Measurements from ENCODE around the gene SLC4A5. TPM values are rescaled to one million over a fixed set of nuclear protein-coding genes. Genes with fewer than 3 reads are reported as not detected.

The SLC4A5 gene
- polyA plus RNA-seq, 1 of the 3 experiments (the other 2 are of a cell fraction), result 0.25 TPM

DNA sequence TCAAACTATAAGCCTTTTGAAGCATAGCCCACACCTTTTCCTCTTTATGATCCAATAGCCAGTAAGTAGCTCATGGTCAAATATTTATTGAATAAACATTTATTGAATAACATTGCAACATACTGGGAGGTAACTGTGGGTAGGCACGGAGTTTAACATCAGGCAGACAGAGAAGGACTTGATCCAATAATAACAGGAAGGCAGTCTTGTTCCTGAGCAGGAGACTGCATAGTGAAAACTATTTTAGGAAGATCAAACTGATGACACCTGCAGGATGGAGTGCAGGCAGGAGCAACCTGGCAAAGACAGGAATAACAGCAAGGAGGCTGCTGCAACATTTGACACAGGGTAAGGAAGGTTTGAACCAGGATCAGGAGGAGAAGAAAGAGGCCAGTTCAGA, 40.0 kb upstream of the SLC4A5 start:
- Histone ChIP-seq H3F3A (replicated peaks; ENCODE audit: insufficient read depth) (peaks cover 5% of the 10 kb centered on the region), H3K27me3 (ENCODE audit: insufficient read depth) (no peaks in the 10 kb centered on the region), H3K36me3 (replicated peaks in 1 of 2; ENCODE audit: control insufficient read depth in 1 of 2, insufficient read depth in 2 of 2, low read length in 1 of 2) (peaks cover 7 to 22% of the 10 kb centered on the region in 2 experiments), H3K9me2 (no peaks in the 10 kb centered on the region), H3K4me2 (no peak overlapping the region), H3K27ac (ENCODE audit: low read depth in 2 of 2, low read length in 1 of 2) (no peak overlapping the region), H3K4me3 (ENCODE audit: low read depth in 2 of 2, low read length in 1 of 2) (no peak overlapping the region), H3K79me2 (ENCODE audit: insufficient read depth) (peaks cover 87% of the 10 kb centered on the region), H2AFZ (ENCODE audit: low read depth) (no peak overlapping the region), H3K9ac (no peak overlapping the region), H3K4me1 (ENCODE audit: control insufficient read depth in 1 of 2, insufficient read depth in 2 of 2, low read depth in 1 of 2, low read length in 1 of 2) (peaks cover 7 to 17% of the 10 kb centered on the region in 2 experiments; a peak in 2 of 4 replicates), H3K9me3 (no peaks in the 10 kb centered on the region), H4K20me1 (ENCODE audit: insufficient read depth) (peaks cover 74% of the 10 kb centered on the region)
- DNase-seq, result no peak
- no peak for TF ChIP-seq POLR2AphosphoS5 (IDR thresholded peaks at IDR 0.05; ENCODE audit: low read depth, low read length)
- TF ChIP-seq RCOR1 (IDR thresholded peaks at IDR 0.05; ENCODE audit: low read length), result no peak
- no peak for TF ChIP-seq JUND (IDR thresholded peaks at IDR 0.05)
- TF ChIP-seq RFX5 (IDR thresholded peaks at IDR 0.05; ENCODE audit: low read length), result no peak
- TF ChIP-seq SIN3A (IDR thresholded peaks at IDR 0.05; ENCODE audit: borderline replicate concordance, low read depth, low read length), result no peak
- TF ChIP-seq IRF3 (IDR thresholded peaks at IDR 0.05; ENCODE audit: low read depth, low read length), result no peak
- no peak for TF ChIP-seq PBX3 (IDR thresholded peaks at IDR 0.05)
- TF ChIP-seq EZH2phosphoT487 (IDR thresholded peaks at IDR 0.05; ENCODE audit: borderline replicate concordance, low read depth), result no peak
- no peak for TF ChIP-seq NRF1 (IDR thresholded peaks at IDR 0.05; ENCODE audit: low read depth, low read length)
- no peak for TF ChIP-seq ZBTB33 (IDR thresholded peaks at IDR 0.05; ENCODE audit: borderline replicate concordance, low read depth)
- 52% methylated on average over 1 of the region's 1 CpG for WGBS (ENCODE audit: low lambda C conversion rate)
- ChIA-PET POLR2A (no interaction called here), CTCF (interaction anchor here (2.2 kb wide), 1 partner anchor 8 kb away, joined by 24 read pairs; no protein-coding TSS in a partner anchor)

DNA sequence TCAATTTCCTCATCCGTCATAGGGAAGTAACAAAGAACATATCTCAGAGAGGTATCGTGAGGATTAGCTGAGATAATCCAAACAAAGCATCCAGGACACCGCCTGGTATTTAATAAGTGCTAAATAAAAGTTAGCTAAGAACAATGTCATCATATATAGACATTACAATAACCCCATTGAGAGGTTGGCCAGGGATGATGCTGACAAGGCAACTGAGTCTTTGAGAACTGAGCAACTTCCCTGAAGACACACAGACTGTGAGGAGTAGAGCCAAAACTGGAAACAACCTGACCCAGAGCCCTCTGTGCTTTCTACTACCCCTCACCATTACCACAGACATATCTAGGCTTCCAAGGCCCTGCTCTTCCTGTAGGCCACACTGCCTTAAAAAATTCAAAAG, 38.5 kb upstream of the SLC4A5 start:
- Histone ChIP-seq H4K20me1 (ENCODE audit: insufficient read depth) (peaks cover 65% of the 10 kb centered on the region), H3K4me2 (no peak overlapping the region), H3K9ac (no peak overlapping the region), H3K9me3 (no peaks in the 10 kb centered on the region), H3K4me3 (ENCODE audit: low read depth in 2 of 2, low read length in 1 of 2) (no peak overlapping the region), H3K9me2 (no peaks in the 10 kb centered on the region), H3K27ac (ENCODE audit: low read depth in 2 of 2, low read length in 1 of 2) (no peak overlapping the region), H3K79me2 (ENCODE audit: insufficient read depth) (peaks cover 75% of the 10 kb centered on the region), H3F3A (replicated peaks; ENCODE audit: insufficient read depth) (peaks cover 5% of the 10 kb centered on the region), H3K27me3 (ENCODE audit: insufficient read depth) (no peaks in the 10 kb centered on the region), H2AFZ (ENCODE audit: low read depth) (no peak overlapping the region), H3K36me3 (replicated peaks in 1 of 2; ENCODE audit: control insufficient read depth in 1 of 2, insufficient read depth in 2 of 2, low read length in 1 of 2) (peaks cover 7 to 35% of the 10 kb centered on the region in 2 experiments), H3K4me1 (ENCODE audit: control insufficient read depth in 1 of 2, insufficient read depth in 2 of 2, low read depth in 1 of 2, low read length in 1 of 2) (peaks cover 7 to 17% of the 10 kb centered on the region in 2 experiments; a peak in 2 of 4 replicates)
- POLR2A ChIA-PET, result interaction anchor here (1.8 kb wide), 1 partner anchor 10 kb away, joined by 7 read pairs; no protein-coding TSS in a partner anchor
- no peak for DNase-seq
- CTCF ChIA-PET, result interaction anchor here (0.7 to 2.2 kb wide), 4 partner anchors 10 to 47 kb away, joined by 3 to 24 read pairs (median 4); no protein-coding TSS in a partner anchor
- 96% methylated on average over 3 of the region's 3 CpGs for WGBS (ENCODE audit: low lambda C conversion rate)
- TF ChIP-seq RFX5 (IDR thresholded peaks at IDR 0.05; ENCODE audit: low read length) (no peak), MEF2A (IDR thresholded peaks at IDR 0.05; ENCODE audit: borderline replicate concordance, low read depth) (no peak), EP300 (IDR thresholded peaks at IDR 0.05; ENCODE audit: borderline replicate concordance in 1 of 2, low read depth in 1 of 2, low read length in 1 of 2) (no peak), PBX3 (IDR thresholded peaks at IDR 0.05) (no peak), NFIC (IDR thresholded peaks at IDR 0.05; ENCODE audit: borderline replicate concordance) (no peak), FOXM1 (IDR thresholded peaks at IDR 0.05; ENCODE audit: low read depth) (no peak), SIN3A (IDR thresholded peaks at IDR 0.05; ENCODE audit: borderline replicate concordance, low read depth, low read length) (no peak), SMC3 (IDR thresholded peaks at IDR 0.05; ENCODE audit: low read depth, low read length) (no peak), MAX (IDR thresholded peaks at IDR 0.05; ENCODE audit: low read depth) (no peak), RAD21 (IDR thresholded peaks at IDR 0.05; ENCODE audit: low read length) (no peak), RXRA (IDR thresholded peaks at IDR 0.05; ENCODE audit: borderline replicate concordance, low read depth) (no peak), JUND (IDR thresholded peaks at IDR 0.05) (no peak), EZH2phosphoT487 (IDR thresholded peaks at IDR 0.05; ENCODE audit: borderline replicate concordance, low read depth) (no peak), GABPA (IDR thresholded peaks at IDR 0.05; ENCODE audit: low read depth) (no peak), TAF1 (IDR thresholded peaks at IDR 0.05; ENCODE audit: borderline replicate concordance, low read depth, low read length) (no peak)
